Measurements from ENCODE around the gene E4F1. TPM values are rescaled to one million over a fixed set of nuclear protein-coding genes. Genes with fewer than 3 reads are reported as not detected.
A peak's percentile ranks its signal among the peaks of the same experiment; 100 is the strongest.

The E4F1 gene
- total and polyA plus RNA-seq, 2 of the 13 experiments (the other 11 are each of a cell fraction or from before 2014, with no cell fraction given), result 13.8 to 19.5 TPM

GRCh38 chr16:2223221-2223941 lies at the start of gene E4F1 (continued):
- peak; percentile 86; the same call in 1 of the 2 replicates for TF ChIP-seq ZGPAT (CRISPR knock-in tag; IDR thresholded peaks at IDR 0.05)
- TF ChIP-seq KDM2A (CRISPR knock-in tag; IDR thresholded peaks at IDR 0.05; ENCODE audit: borderline replicate concordance, low read depth), result peak; percentile 95
- TF ChIP-seq ZNF605 (CRISPR knock-in tag; IDR thresholded peaks at IDR 0.05), result peak; percentile 76; the same call in 1 of the 2 replicates
- peak; percentile 87 for TF ChIP-seq ZNF556 (CRISPR knock-in tag; IDR thresholded peaks at IDR 0.05; ENCODE audit: borderline replicate concordance)
- no peak for TF ChIP-seq NFIB (CRISPR knock-in tag; IDR thresholded peaks at IDR 0.05; ENCODE audit: borderline replicate concordance)
- peak; percentile 92 for TF ChIP-seq ARNT2 (CRISPR knock-in tag; IDR thresholded peaks at IDR 0.05; ENCODE audit: low read depth)
- TF ChIP-seq SP140L (CRISPR knock-in tag; IDR thresholded peaks at IDR 0.05; ENCODE audit: borderline replicate concordance), result no peak
- TF ChIP-seq ZBTB42 (CRISPR knock-in tag; IDR thresholded peaks at IDR 0.05), result no peak
- TF ChIP-seq FOXO4 (CRISPR knock-in tag; conservative IDR thresholded peaks at IDR 0.05), result no peak
- TF ChIP-seq THAP11 (CRISPR knock-in tag; IDR thresholded peaks at IDR 0.05), result peak; percentile 92
- TF ChIP-seq IKZF5 (CRISPR knock-in tag; IDR thresholded peaks at IDR 0.05), result peak; percentile 71; the same call in 1 of the 2 replicates
- TF ChIP-seq KAT7 (CRISPR knock-in tag; IDR thresholded peaks at IDR 0.05; ENCODE audit: borderline replicate concordance), result peak; percentile 90; the same call in 1 of the 2 replicates
- TF ChIP-seq AGO2 (optimal IDR thresholded peaks at IDR 0.05; ENCODE audit: low read depth, low read length), result peak; percentile 79
- no peak for TF ChIP-seq CCAR2 (optimal IDR thresholded peaks at IDR 0.05; ENCODE audit: low read depth, low read length)
- peak; percentile 68; the same call in 1 of the 2 replicates for TF ChIP-seq REL (CRISPR knock-in tag; conservative IDR thresholded peaks at IDR 0.05)
- no peak for TF ChIP-seq GRHL1 (CRISPR knock-in tag; conservative IDR thresholded peaks at IDR 0.05)
- TF ChIP-seq TAF1 (CRISPR knock-in tag; IDR thresholded peaks at IDR 0.05), result peak; percentile 91
- TF ChIP-seq ZNF260 (CRISPR knock-in tag; IDR thresholded peaks at IDR 0.05; ENCODE audit: borderline replicate concordance, low read depth), result no peak
- no peak; the same call in 1 of the 2 replicates for TF ChIP-seq ZBED4 (CRISPR knock-in tag; IDR thresholded peaks at IDR 0.05; ENCODE audit: borderline replicate concordance)
